Smooth muscle cell (in vitro differentiated cells): ENCODE data around the gene CLSTN2. TPM values are rescaled to one million over a fixed set of nuclear protein-coding genes. Genes with fewer than 3 reads are reported as not detected.

ENCODE experiments used
- DNase-seq: peaks from one replicate; lab custom pipeline; 2025; ENCODE audit not compliant: unreplicated experiment; lab: John Stamatoyannopoulos, UW
- H2AFZ ChIP-seq: fragments of 200-600 bp; sonication (generic); 2 replicates; pipeline ENCODE4 v1.6.0; 2016; ENCODE audit warnings: antibody characterized with exemption, low read depth, mild to moderate bottlenecking
- H3F3A ChIP-seq: fragments of 200-600 bp; sonication (generic); 2 replicates; pipeline ENCODE4 v1.6.0; 2017; ENCODE audit warnings: antibody characterized with exemption, low read depth
- H3K27ac ChIP-seq: fragments of 200-600 bp; sonication (generic); 2 replicates; pipeline ENCODE4 v1.5.1; 2016; ENCODE audit warnings: low read depth, mild to moderate bottlenecking
- H3K27me3 ChIP-seq: fragments of 200-600 bp; sonication (generic); 2 replicates; pipeline ENCODE4 v1.6.1; 2016; ENCODE audit warnings: low read depth, mild to moderate bottlenecking
- H3K36me3 ChIP-seq: fragments of 200-600 bp; sonication (generic); 2 replicates; pipeline ENCODE4 v1.5.1; 2016; ENCODE audit warnings: low read depth
- H3K4me1 ChIP-seq: fragments of 200-600 bp; sonication (generic); 2 replicates; pipeline ENCODE4 v1.5.1; 2016; ENCODE audit warnings: low read depth
- H3K4me2 ChIP-seq: fragments of 200-600 bp; sonication (generic); 2 replicates; pipeline ENCODE4 v1.6.0; 2016; ENCODE audit warnings: mild to moderate bottlenecking
- H3K4me3 ChIP-seq: fragments of 200-600 bp; sonication (generic); 2 replicates; pipeline ENCODE4 v1.5.1; 2016; ENCODE audit warnings: mild to moderate bottlenecking
- H3K79me2 ChIP-seq: fragments of 200-600 bp; sonication (generic); 2 replicates; pipeline ENCODE4 v1.6.0; 2016; ENCODE audit warnings: low read depth, mild to moderate bottlenecking
- H3K9ac ChIP-seq: fragments of 200-600 bp; sonication (generic); 2 replicates; pipeline ENCODE4 v1.6.0; 2016; ENCODE audit warnings: low read depth
- H3K9me3 ChIP-seq: fragments of 200-600 bp; sonication (generic); replicated peaks from 2 replicates; pipeline ENCODE4 v1.5.1; 2016; ENCODE audit warnings: low read depth
- H4K20me1 ChIP-seq: fragments of 200-600 bp; sonication (generic); 2 replicates; pipeline ENCODE4 v1.6.0; 2016; ENCODE audit warnings: low read depth
- WGBS: methylation state at CpG from one replicate; pipeline ENCODE4 v1.1.7; 2016; ENCODE audit warnings: low lambda C conversion rate; 5-methylcytosine and 5-hydroxymethylcytosine counted together
- polyA plus RNA-seq: library from polyadenylated mRNA; unstranded; fragments of >200 nt; fragmentation: Nextera tagmentation; extraction: Ambion mirVana; gene quantifications from 2 replicates; pipeline ENCODE4 v1.2.1, GENCODE V29; 2016
- total RNA-seq: library from RNA; depleted of rRNA; stranded (reverse); fragments of >200 nt; gene quantifications from 2 replicates; pipeline ENCODE4 v1.2.3, GENCODE V29; 2014
- TF ChIP-seq, protein P1 (sequence below): fragments of 200-600 bp; sonication (generic); IDR thresholded peaks from 2 replicates; pipeline ENCODE4 v1.5.1; 2017; ENCODE audit warnings: borderline replicate concordance, mild to moderate bottlenecking, antibody characterized with exemption; ENCODE audit not compliant: insufficient read depth, poor library complexity, severe bottlenecking

CLSTN2 gene
- total and polyA plus RNA-seq, 2 experiments from 2014 or later, result 0.91 to 1.5 TPM

DNA sequence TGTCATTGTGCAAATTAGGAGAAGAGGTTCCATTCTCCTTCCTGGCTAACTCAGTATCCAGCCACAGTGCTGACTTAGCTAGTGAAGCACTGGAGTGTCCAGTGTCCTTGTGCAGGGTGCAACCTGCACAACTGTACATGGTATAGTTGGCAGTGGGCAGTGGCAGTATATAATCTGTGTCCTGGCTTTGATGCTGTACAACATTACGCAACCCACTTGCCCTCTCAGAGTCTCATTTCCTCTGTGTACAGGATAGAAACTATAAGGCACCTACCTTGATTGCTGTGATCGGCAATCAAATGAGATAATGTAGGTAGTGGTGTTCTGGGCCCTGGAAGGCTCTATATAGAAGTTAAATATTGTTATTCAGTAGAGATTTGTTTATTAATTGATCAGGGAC, 333.6 kb downstream of the CLSTN2 start:
- H3K4me3 ChIP-seq, result no peak overlapping the region
- H3F3A ChIP-seq, result no peaks in the 10 kb centered on the region
- no peak overlapping the region for H2AFZ ChIP-seq
- no peaks in the 10 kb centered on the region for H3K9me3 ChIP-seq
- WGBS, result 94% methylated on average over 2 of the region's 2 CpGs
- no peak for DNase-seq
- peaks cover 10% of the 10 kb centered on the region for H3K4me1 ChIP-seq
- no peak overlapping the region for H3K4me2 ChIP-seq
- H3K27ac ChIP-seq, result no peak overlapping the region
- H4K20me1 ChIP-seq, result no peaks in the 10 kb centered on the region
- no peaks in the 10 kb centered on the region for H3K36me3 ChIP-seq
- TF ChIP-seq, protein P1, sequence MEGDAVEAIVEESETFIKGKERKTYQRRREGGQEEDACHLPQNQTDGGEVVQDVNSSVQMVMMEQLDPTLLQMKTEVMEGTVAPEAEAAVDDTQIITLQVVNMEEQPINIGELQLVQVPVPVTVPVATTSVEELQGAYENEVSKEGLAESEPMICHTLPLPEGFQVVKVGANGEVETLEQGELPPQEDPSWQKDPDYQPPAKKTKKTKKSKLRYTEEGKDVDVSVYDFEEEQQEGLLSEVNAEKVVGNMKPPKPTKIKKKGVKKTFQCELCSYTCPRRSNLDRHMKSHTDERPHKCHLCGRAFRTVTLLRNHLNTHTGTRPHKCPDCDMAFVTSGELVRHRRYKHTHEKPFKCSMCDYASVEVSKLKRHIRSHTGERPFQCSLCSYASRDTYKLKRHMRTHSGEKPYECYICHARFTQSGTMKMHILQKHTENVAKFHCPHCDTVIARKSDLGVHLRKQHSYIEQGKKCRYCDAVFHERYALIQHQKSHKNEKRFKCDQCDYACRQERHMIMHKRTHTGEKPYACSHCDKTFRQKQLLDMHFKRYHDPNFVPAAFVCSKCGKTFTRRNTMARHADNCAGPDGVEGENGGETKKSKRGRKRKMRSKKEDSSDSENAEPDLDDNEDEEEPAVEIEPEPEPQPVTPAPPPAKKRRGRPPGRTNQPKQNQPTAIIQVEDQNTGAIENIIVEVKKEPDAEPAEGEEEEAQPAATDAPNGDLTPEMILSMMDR, result no peak
- H3K79me2 ChIP-seq, result no peaks in the 10 kb centered on the region
- peaks cover 10% of the 10 kb centered on the region for H3K27me3 ChIP-seq
- no peak overlapping the region for H3K9ac ChIP-seq

- Histone ChIP-seq H4K20me1 (no peaks in the 10 kb centered on the region), H3K27me3 (peaks cover 10% of the 10 kb centered on the region), H3K4me1 (peaks cover 3% of the 10 kb centered on the region), H3K27ac (no peak overlapping the region), H3K4me3 (no peak overlapping the region), H3F3A (no peaks in the 10 kb centered on the region), H3K9me3 (no peaks in the 10 kb centered on the region), H2AFZ (no peak overlapping the region), H3K9ac (no peak overlapping the region), H3K79me2 (no peaks in the 10 kb centered on the region), H3K36me3 (no peaks in the 10 kb centered on the region), H3K4me2 (no peak overlapping the region)
- TF ChIP-seq, protein P1, result no peak
- DNase-seq, result no peak
- WGBS, result 69% methylated on average over 3 of the region's 3 CpGs
Observed at GRCh38 chr3:140270329-140270728, 335.3 kb downstream of the CLSTN2 start.

- TF ChIP-seq, protein P1, result no peak
- no peak for DNase-seq
- 69% methylated on average over 5 of the region's 5 CpGs for WGBS
Observed at GRCh38 chr3:140273542-140274195, 338.7 kb downstream of the CLSTN2 start.

DNA sequence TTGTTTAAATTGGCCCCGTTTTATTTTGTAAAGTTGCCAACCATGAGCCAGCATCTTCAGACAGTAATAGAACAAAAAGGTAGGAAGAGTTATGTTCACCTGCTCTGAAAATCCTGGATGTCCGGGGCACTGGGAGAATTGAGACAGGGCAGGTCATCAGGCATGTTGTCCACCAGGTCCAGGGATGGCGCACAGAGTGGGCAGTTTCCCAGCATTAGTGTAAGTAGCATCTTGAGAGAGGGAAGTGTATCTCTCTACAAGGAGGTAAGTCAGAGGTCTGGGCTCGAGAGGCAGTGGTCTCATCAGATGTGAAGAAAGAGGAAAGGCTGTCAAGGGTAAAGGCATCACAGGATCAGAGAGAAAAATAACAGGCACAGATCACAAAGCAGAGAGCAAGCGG, 339.4 kb downstream of the CLSTN2 start:
- TF ChIP-seq, protein P1, result no peak
- H3F3A ChIP-seq, result no peaks in the 10 kb centered on the region
- no peak overlapping the region for H3K4me2 ChIP-seq
- H2AFZ ChIP-seq, result no peak overlapping the region
- no peaks in the 10 kb centered on the region for H3K4me1 ChIP-seq
- H3K9ac ChIP-seq, result no peak overlapping the region
- H3K79me2 ChIP-seq, result no peaks in the 10 kb centered on the region
- DNase-seq, result no peak
- H4K20me1 ChIP-seq, result no peaks in the 10 kb centered on the region
- WGBS, result 90% methylated on average over 5 of the region's 5 CpGs
- H3K9me3 ChIP-seq, result no peaks in the 10 kb centered on the region
- H3K27ac ChIP-seq, result no peak overlapping the region
- H3K27me3 ChIP-seq, result no peaks in the 10 kb centered on the region
- no peaks in the 10 kb centered on the region for H3K36me3 ChIP-seq
- no peak overlapping the region for H3K4me3 ChIP-seq

More at GRCh38 chr3:140273542-140274195, 338.7 kb downstream of the CLSTN2 start:
- Histone ChIP-seq H2AFZ (no peak overlapping the region), H3K79me2 (no peaks in the 10 kb centered on the region), H4K20me1 (no peaks in the 10 kb centered on the region), H3K27me3 (no peaks in the 10 kb centered on the region), H3K4me2 (no peak overlapping the region), H3F3A (no peaks in the 10 kb centered on the region), H3K4me1 (no peaks in the 10 kb centered on the region), H3K9ac (no peak overlapping the region), H3K4me3 (no peak overlapping the region), H3K36me3 (no peaks in the 10 kb centered on the region), H3K9me3 (no peaks in the 10 kb centered on the region), H3K27ac (no peak overlapping the region)
